ENCODE measurements around the gene IPO9.
A peak's percentile ranks its signal among the peaks of the same experiment; 100 is the strongest.
"Not testable (repeated sequence)": the region's sequence is repeated elsewhere in the genome, so short reads cannot be mapped to it uniquely, and the experiment has no call there.

Gene IPO9

GRCh38 chr1:201807958-201808632, 20.9 kb upstream of the IPO9 start:
- H3K27ac ChIP-seq: no peak overlapping the region
- no peak overlapping the region for H3K4me3 ChIP-seq

- H3K27ac ChIP-seq: no peak overlapping the region
- no peak overlapping the region for H3K4me3 ChIP-seq
These were observed 20.3 kb upstream of the IPO9 start for GRCh38 chr1:201808633-201808990.

GRCh38 chr1:201809876-201810275, 19.1 kb upstream of the IPO9 start:
- Histone ChIP-seq H3K4me3 (no peak overlapping the region), H3K27ac (no peak overlapping the region)

GRCh38 chr1:201810466-201811216, 18.3 kb upstream of the IPO9 start:
- no peak overlapping the region for H3K27ac ChIP-seq
- H3K4me3 ChIP-seq: no peak overlapping the region

- Histone ChIP-seq H3K4me3 (no peak overlapping the region), H3K27ac (no peak overlapping the region)
These were observed 15.7 kb upstream of the IPO9 start for GRCh38 chr1:201813226-201813625.

- no peak overlapping the region for H3K27ac ChIP-seq
These were observed 12.6 kb upstream of the IPO9 start for GRCh38 chr1:201816309-201816854.

GRCh38 chr1:201818971-201819750, 9.8 kb upstream of the IPO9 start:
- Histone ChIP-seq H3K27ac (no peak overlapping the region), H3K4me3 (no peak overlapping the region)

More at GRCh38 chr1:201816309-201816854, 12.6 kb upstream of the IPO9 start:
- no peak overlapping the region for H3K4me3 ChIP-seq

GRCh38 chr1:201820413-201820812, 8.5 kb upstream of the IPO9 start:
- H3K27ac ChIP-seq: no peak overlapping the region

GRCh38 chr1:201825245-201825644, 3.7 kb upstream of the IPO9 start:
- Histone ChIP-seq H3K27ac (no peak overlapping the region), H3K4me3 (no peak overlapping the region)

More at GRCh38 chr1:201820413-201820812, 8.5 kb upstream of the IPO9 start:
- no peak overlapping the region for H3K4me3 ChIP-seq

- H3K4me3 ChIP-seq: no peak overlapping the region
- no peak overlapping the region for H3K27ac ChIP-seq
These were observed 2.1 kb upstream of the IPO9 start for GRCh38 chr1:201826830-201827229.

GRCh38 chr1:201827321-201828216, 1.4 kb upstream of the IPO9 start:
- Histone ChIP-seq H3K27ac (no peak overlapping the region), H3K4me3 (no peak overlapping the region)

- H3K4me3 ChIP-seq: peak overlapping the region in 1 of 7 experiments; percentile 96
- peak overlapping the region in 1 of 21 experiments; percentile 96 for H3K27ac ChIP-seq
These were observed 639 bp upstream of the IPO9 start for GRCh38 chr1:201828217-201828819.

- no peak overlapping the region for H3K27ac ChIP-seq
- no peak overlapping the region for H3K4me3 ChIP-seq
These were observed 2.4 kb downstream of the IPO9 start for GRCh38 chr1:201831371-201831770.

- Histone ChIP-seq H3K27ac (no peak overlapping the region), H3K4me3 (no peak overlapping the region)
These were observed 5.7 kb downstream of the IPO9 start for GRCh38 chr1:201834621-201835020.

GRCh38 chr1:201838381-201838780, 9.4 kb downstream of the IPO9 start:
- Histone ChIP-seq H3K27ac (no peak overlapping the region), H3K4me3 (no peak overlapping the region)

- not testable (repeated sequence) for H3K4me3 ChIP-seq, H3K27ac ChIP-seq
These were observed 10.1 kb downstream of the IPO9 start for GRCh38 chr1:201839089-201839488.

- H3K4me3 ChIP-seq: no peak overlapping the region
- no peak overlapping the region for H3K27ac ChIP-seq
These were observed 11.1 kb downstream of the IPO9 start for GRCh38 chr1:201840055-201840454.

- no peak overlapping the region for H3K4me3 ChIP-seq
- no peak overlapping the region for H3K27ac ChIP-seq
These were observed 11.5 kb downstream of the IPO9 start for GRCh38 chr1:201840490-201840889.

Measured in skin epidermis (tissue), 12 donors.